ENCODE data around the gene SCARB2. TPM values are rescaled to one million over a fixed set of nuclear protein-coding genes. Genes with fewer than 3 reads are reported as not detected.

Gene SCARB2
- total and polyA plus RNA-seq, 2 experiments from 2014 or later, result 131 to 246 TPM

DNA sequence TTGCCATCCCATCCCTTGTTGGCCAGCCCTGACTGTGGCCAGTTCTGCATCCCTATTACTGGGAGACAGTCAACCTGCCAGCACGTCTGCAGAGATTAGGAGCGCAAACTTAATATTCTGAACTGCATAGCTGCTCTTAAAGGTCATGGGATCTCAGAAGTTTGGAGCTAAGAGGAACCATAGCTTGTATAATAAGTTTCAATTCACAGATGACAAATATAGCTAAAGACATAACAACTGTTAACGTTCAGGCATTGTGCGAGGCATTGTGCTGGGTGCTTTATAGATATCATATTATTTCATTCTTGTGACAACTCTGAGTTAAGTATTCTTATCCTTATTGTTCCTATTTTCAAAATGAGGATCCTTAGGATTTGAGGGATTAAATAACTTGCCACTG is 3.7 kb downstream of the SCARB2 start:
- Histone ChIP-seq H4K20me1 (ENCODE audit: insufficient read depth, poor library complexity, severe bottlenecking) (peaks cover 25% of the 10 kb centered on the region), H3K9me3 (ENCODE audit: low read depth) (no peaks in the 10 kb centered on the region), H3K36me3 (replicated peaks; ENCODE audit: insufficient read depth, low read depth) (no peaks in the 10 kb centered on the region), H2AFZ (no peak overlapping the region), H3K27ac (peak overlapping the region; percentile 93), H3K4me3 (no peak overlapping the region), H3K9me2 (replicated peaks; ENCODE audit: insufficient read depth) (no peaks in the 10 kb centered on the region), H3K79me2 (peaks cover 87% of the 10 kb centered on the region), H3K4me1 (ENCODE audit: insufficient read depth) (peaks cover 50% of the 10 kb centered on the region), H3K4me2 (peak overlapping the region; percentile 85), H3K27me3 (no peaks in the 10 kb centered on the region)
- TF ChIP-seq EZH2 (IDR thresholded peaks at IDR 0.05; ENCODE audit: borderline replicate concordance) (no peak), EZH2phosphoT487 (IDR thresholded peaks at IDR 0.05; ENCODE audit: low read depth, severe bottlenecking, unreplicated experiment) (no peak)
- TF ChIP-seq, protein P1, sequence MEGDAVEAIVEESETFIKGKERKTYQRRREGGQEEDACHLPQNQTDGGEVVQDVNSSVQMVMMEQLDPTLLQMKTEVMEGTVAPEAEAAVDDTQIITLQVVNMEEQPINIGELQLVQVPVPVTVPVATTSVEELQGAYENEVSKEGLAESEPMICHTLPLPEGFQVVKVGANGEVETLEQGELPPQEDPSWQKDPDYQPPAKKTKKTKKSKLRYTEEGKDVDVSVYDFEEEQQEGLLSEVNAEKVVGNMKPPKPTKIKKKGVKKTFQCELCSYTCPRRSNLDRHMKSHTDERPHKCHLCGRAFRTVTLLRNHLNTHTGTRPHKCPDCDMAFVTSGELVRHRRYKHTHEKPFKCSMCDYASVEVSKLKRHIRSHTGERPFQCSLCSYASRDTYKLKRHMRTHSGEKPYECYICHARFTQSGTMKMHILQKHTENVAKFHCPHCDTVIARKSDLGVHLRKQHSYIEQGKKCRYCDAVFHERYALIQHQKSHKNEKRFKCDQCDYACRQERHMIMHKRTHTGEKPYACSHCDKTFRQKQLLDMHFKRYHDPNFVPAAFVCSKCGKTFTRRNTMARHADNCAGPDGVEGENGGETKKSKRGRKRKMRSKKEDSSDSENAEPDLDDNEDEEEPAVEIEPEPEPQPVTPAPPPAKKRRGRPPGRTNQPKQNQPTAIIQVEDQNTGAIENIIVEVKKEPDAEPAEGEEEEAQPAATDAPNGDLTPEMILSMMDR (IDR thresholded peaks at IDR 0.05; ENCODE audit: poor library complexity), result no peak
- no peak for DNase-seq (ENCODE audit: low spot score)
- 64% methylated on average over 4 of the region's 4 CpGs for WGBS (ENCODE audit: low lambda C conversion rate, missing lambda C conversion rate)

DNA sequence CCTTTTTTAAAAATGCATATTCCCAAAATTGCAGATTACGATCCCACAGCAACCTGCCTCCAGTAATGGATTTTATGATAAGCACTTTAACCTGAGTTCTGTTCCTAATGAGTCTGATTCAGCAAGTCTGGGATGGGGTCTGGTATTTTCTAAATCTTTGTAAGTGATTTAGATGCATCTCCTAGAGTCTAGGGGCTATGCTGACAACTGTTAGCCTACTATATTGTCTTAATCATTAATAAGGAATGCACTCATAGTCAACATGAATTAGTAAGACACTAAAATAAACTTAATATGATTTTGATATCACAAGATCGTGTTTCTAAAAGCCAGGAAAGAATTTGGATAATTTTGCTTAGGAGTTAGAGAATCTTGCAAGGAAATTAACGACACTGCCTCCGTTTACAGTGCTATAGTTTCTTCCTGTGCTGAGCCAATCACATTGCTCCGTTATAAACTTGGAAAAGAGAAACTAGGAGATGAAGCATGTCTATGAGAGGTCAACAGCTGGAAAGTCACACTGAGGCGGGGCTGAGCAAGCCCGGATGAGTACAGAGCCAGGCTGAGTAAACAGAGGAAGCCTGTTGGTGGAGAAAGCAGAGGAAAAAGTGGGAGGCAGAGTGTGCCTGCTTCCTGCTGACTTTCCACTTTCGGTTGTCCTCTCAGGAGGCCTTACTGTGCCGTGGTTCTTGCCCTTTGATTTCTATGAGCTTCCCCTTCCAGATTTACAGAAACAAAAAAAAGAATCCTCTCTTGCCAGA is 5.4 kb downstream of the SCARB2 start:
- 32% methylated on average over 9 of the region's 9 CpGs for WGBS (ENCODE audit: low lambda C conversion rate, missing lambda C conversion rate)
- TF ChIP-seq, protein P1 (IDR thresholded peaks at IDR 0.05; ENCODE audit: poor library complexity), result no peak
- TF ChIP-seq EZH2phosphoT487 (IDR thresholded peaks at IDR 0.05; ENCODE audit: low read depth, severe bottlenecking, unreplicated experiment), result no peak
- no peak for TF ChIP-seq EZH2 (IDR thresholded peaks at IDR 0.05; ENCODE audit: borderline replicate concordance)
- Histone ChIP-seq H2AFZ (no peak overlapping the region), H3K27ac (peak overlapping the region; percentile 93), H3K9me2 (replicated peaks; ENCODE audit: insufficient read depth) (no peaks in the 10 kb centered on the region), H3K4me1 (ENCODE audit: insufficient read depth) (peaks cover 51% of the 10 kb centered on the region), H3K9me3 (ENCODE audit: low read depth) (no peaks in the 10 kb centered on the region), H4K20me1 (ENCODE audit: insufficient read depth, poor library complexity, severe bottlenecking) (peaks cover 33% of the 10 kb centered on the region), H3K4me2 (peak overlapping the region; percentile 75), H3K27me3 (no peaks in the 10 kb centered on the region), H3K4me3 (no peak overlapping the region), H3K79me2 (peaks cover 96% of the 10 kb centered on the region), H3K36me3 (replicated peaks; ENCODE audit: insufficient read depth, low read depth) (no peaks in the 10 kb centered on the region)
- DNase-seq (ENCODE audit: low spot score), result peak; percentile 87

DNA sequence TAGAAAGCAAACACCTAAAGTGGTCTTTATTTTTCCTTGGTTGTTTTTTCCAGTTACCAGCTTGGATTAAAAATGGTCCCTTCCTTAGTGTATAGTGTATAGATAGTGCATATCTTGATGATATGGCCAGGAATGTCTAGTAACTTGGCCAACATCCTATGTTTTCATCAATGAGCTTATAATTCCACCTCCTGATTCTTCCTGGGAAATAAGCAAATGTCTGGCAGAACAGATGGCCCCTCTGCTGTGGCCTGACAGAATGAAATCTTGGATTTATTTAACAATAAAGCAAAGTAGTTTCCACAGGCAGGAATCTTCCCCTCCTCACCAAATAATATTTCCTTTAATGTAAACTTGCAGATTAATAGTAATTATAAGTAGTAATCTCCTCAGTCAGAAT is 6.1 kb downstream of the SCARB2 start:
- Histone ChIP-seq H2AFZ (no peak overlapping the region), H3K9me3 (ENCODE audit: low read depth) (no peaks in the 10 kb centered on the region), H3K79me2 (peaks cover 96% of the 10 kb centered on the region), H4K20me1 (ENCODE audit: insufficient read depth, poor library complexity, severe bottlenecking) (peaks cover 35% of the 10 kb centered on the region), H3K4me2 (peak overlapping the region; percentile 75), H3K36me3 (replicated peaks; ENCODE audit: insufficient read depth, low read depth) (no peaks in the 10 kb centered on the region), H3K9me2 (replicated peaks; ENCODE audit: insufficient read depth) (no peaks in the 10 kb centered on the region), H3K4me1 (ENCODE audit: insufficient read depth) (peaks cover 51% of the 10 kb centered on the region), H3K27ac (peak overlapping the region; percentile 93), H3K27me3 (no peaks in the 10 kb centered on the region), H3K4me3 (no peak overlapping the region)
- TF ChIP-seq EZH2 (IDR thresholded peaks at IDR 0.05; ENCODE audit: borderline replicate concordance) (no peak), EZH2phosphoT487 (IDR thresholded peaks at IDR 0.05; ENCODE audit: low read depth, severe bottlenecking, unreplicated experiment) (no peak)
- TF ChIP-seq, protein P1 (IDR thresholded peaks at IDR 0.05; ENCODE audit: poor library complexity), result no peak
- DNase-seq (ENCODE audit: low spot score), result no peak
